MM.1S (cell line): Measurements from ENCODE around the gene GPRIN1.
A peak's percentile ranks its signal among the peaks of the same experiment; 100 is the strongest.

Source experiments
- DNase-seq: peaks from one replicate; pipeline ENCODE4 v3.0.0-alpha.2; 2015
- H2AFZ ChIP-seq: fragments of 300-600 bp; sonication (generic); 2 replicates; pipeline ENCODE4 v1.6.0; 2016; ENCODE audit warnings: antibody characterized with exemption, low read length
- H3F3A ChIP-seq: fragments of 300-600 bp; sonication (generic); 2 replicates; pipeline ENCODE4 v1.6.1; 2016; ENCODE audit warnings: mild to moderate bottlenecking, antibody characterized with exemption, low read length, moderate library complexity, mixed read lengths; ENCODE audit not compliant: insufficient read depth
- H3K27ac ChIP-seq: fragments of 300-600 bp; sonication (generic); 2 replicates; pipeline ENCODE4 v1.5.1; 2016; ENCODE audit warnings: mild to moderate bottlenecking, low read length
- H3K27me3 ChIP-seq: fragments of 300-600 bp; sonication (generic); replicated peaks from 2 replicates; pipeline ENCODE4 v1.6.0; 2016; ENCODE audit warnings: low read length; ENCODE audit not compliant: insufficient read depth
- H3K36me3 ChIP-seq: fragments of 300-600 bp; sonication (generic); replicated peaks from 2 replicates; pipeline ENCODE4 v1.6.1; 2016; ENCODE audit warnings: mild to moderate bottlenecking, low read length, mixed read lengths; ENCODE audit not compliant: insufficient read depth
- H3K4me1 ChIP-seq: fragments of 300-600 bp; sonication (generic); 2 replicates; pipeline ENCODE4 v1.6.1; 2016; ENCODE audit warnings: low read length, mixed read lengths
- H3K4me2 ChIP-seq: fragments of 300-600 bp; sonication (generic); 2 replicates; pipeline ENCODE4 v1.6.0; 2016; ENCODE audit warnings: low read depth, low read length
- H3K4me3 ChIP-seq: fragments of 300-600 bp; sonication (generic); 2 replicates; pipeline ENCODE4 v1.5.1; 2016; ENCODE audit warnings: low read length, mixed read lengths
- H3K79me2 ChIP-seq: fragments of 300-600 bp; sonication (generic); 2 replicates; pipeline ENCODE4 v1.6.1; 2016; ENCODE audit warnings: mixed run types, low read length, mixed read lengths
- H3K9ac ChIP-seq: fragments of 300-600 bp; sonication (generic); 2 replicates; pipeline ENCODE4 v1.6.1; 2016; ENCODE audit warnings: low read length, mixed read lengths
- H3K9me2 ChIP-seq: fragments of 300-600 bp; sonication (generic); replicated peaks from 2 replicates; pipeline ENCODE4 v1.6.1; 2016; ENCODE audit warnings: mild to moderate bottlenecking, low read length, mixed read lengths; ENCODE audit not compliant: insufficient read depth
- H3K9me3 ChIP-seq: fragments of 300-600 bp; sonication (generic); replicated peaks from 2 replicates; pipeline ENCODE4 v1.6.1; 2016; ENCODE audit warnings: mild to moderate bottlenecking, low read length, mixed read lengths; ENCODE audit not compliant: insufficient read depth
- H4K20me1 ChIP-seq: fragments of 300-600 bp; sonication (generic); 2 replicates; pipeline ENCODE4 v1.6.1; 2016; ENCODE audit warnings: mild to moderate bottlenecking, low read length, moderate library complexity, mixed read lengths; ENCODE audit not compliant: insufficient read depth
- CTCF ChIP-seq: fragments of 300-600 bp; sonication (generic); IDR thresholded peaks from 2 replicates; pipeline ENCODE4 v1.5.1; 2016; ENCODE audit warnings: antibody characterized with exemption, low read length, mixed read lengths
- EZH2 ChIP-seq: fragments of 300-600 bp; sonication (generic); optimal IDR thresholded peaks from 2 replicates; pipeline ENCODE3; 2017; ENCODE audit warnings: low read depth, mild to moderate bottlenecking, antibody characterized with exemption, low read length, mixed read lengths
- EZH2phosphoT487 ChIP-seq: fragments of 300-600 bp; sonication (generic); IDR thresholded peaks from 2 replicates; pipeline ENCODE4 v1.6.1; 2018; ENCODE audit warnings: antibody characterized with exemption, low read length

The GPRIN1 gene

GRCh38 chr5:176647030-176647842 lies 37.3 kb upstream of the GPRIN1 start, which contains the start of gene TSPAN17:
TSS of gene TSPAN17 (plus strand) at chr5:176647484. CDS start at chr5:176647616, 132 bp downstream.
- no peaks in the 10 kb centered on the region for H3K9me3 ChIP-seq
- peak within 1 kb of the TSS; percentile 89 for H3K9ac ChIP-seq
- H3K36me3 ChIP-seq, result no peaks in the 10 kb centered on the region
- H2AFZ ChIP-seq, result peak within 1 kb of the TSS; percentile 98
- peaks cover 13% of the 10 kb centered on the region for H3K79me2 ChIP-seq
- no peaks in the 10 kb centered on the region for H3F3A ChIP-seq
- peak within 1 kb of the TSS; percentile 86 for H3K4me3 ChIP-seq
- H3K27ac ChIP-seq, result no peak within 1 kb of the TSS
- DNase-seq, result peak; percentile 99
- H4K20me1 ChIP-seq, result no peaks in the 10 kb centered on the region
- peaks cover 19% of the 10 kb centered on the region for H3K4me1 ChIP-seq
- H3K27me3 ChIP-seq, result no peaks in the 10 kb centered on the region
- TF ChIP-seq EZH2phosphoT487 (no peak), CTCF (peak; percentile 34), EZH2 (no peak)
- H3K9me2 ChIP-seq, result no peaks in the 10 kb centered on the region
- peak within 1 kb of the TSS; percentile 88 for H3K4me2 ChIP-seq

- no peak for TF ChIP-seq EZH2phosphoT487
- TF ChIP-seq EZH2, result no peak
- TF ChIP-seq CTCF, result no peak
- DNase-seq, result no peak
- Histone ChIP-seq H3K27ac (no peak overlapping the region), H3K4me2 (peak overlapping the region; percentile 86), H3K36me3 (no peaks in the 10 kb centered on the region), H4K20me1 (no peaks in the 10 kb centered on the region), H3K4me3 (peak overlapping the region; percentile 54), H3K27me3 (no peaks in the 10 kb centered on the region), H3K9ac (peak overlapping the region; percentile 50), H3K79me2 (peaks cover 13% of the 10 kb centered on the region), H3K9me3 (no peaks in the 10 kb centered on the region), H3F3A (no peaks in the 10 kb centered on the region), H3K4me1 (peaks cover 19% of the 10 kb centered on the region), H3K9me2 (no peaks in the 10 kb centered on the region), H2AFZ (peak overlapping the region; percentile 92)
Observed at GRCh38 chr5:176646707-176647029, 36.7 kb upstream of the GPRIN1 start.

GRCh38 chr5:176646049-176646706 lies 36.2 kb upstream of the GPRIN1 start:
- H3K4me3 ChIP-seq, result peak overlapping the region; percentile 54
- H3K36me3 ChIP-seq, result no peaks in the 10 kb centered on the region
- DNase-seq, result no peak
- H4K20me1 ChIP-seq, result no peaks in the 10 kb centered on the region
- H3K9me3 ChIP-seq, result no peaks in the 10 kb centered on the region
- TF ChIP-seq EZH2 (no peak), EZH2phosphoT487 (no peak), CTCF (no peak)
- no peaks in the 10 kb centered on the region for H3F3A ChIP-seq
- no peak overlapping the region for H3K27ac ChIP-seq
- peak overlapping the region; percentile 86 for H3K4me2 ChIP-seq
- no peaks in the 10 kb centered on the region for H3K27me3 ChIP-seq
- H3K9ac ChIP-seq, result peak overlapping the region; percentile 50; the same call in 1 of the 2 replicates
- peaks cover 13% of the 10 kb centered on the region for H3K79me2 ChIP-seq
- peaks cover 19% of the 10 kb centered on the region for H3K4me1 ChIP-seq
- peak overlapping the region; percentile 92 for H2AFZ ChIP-seq
- H3K9me2 ChIP-seq, result no peaks in the 10 kb centered on the region
